SJSA1 (cell line): ENCODE data around the gene TMEM200B. TPM values are rescaled to one million over a fixed set of nuclear protein-coding genes. Genes with fewer than 3 reads are reported as not detected.
"Not testable (repeated sequence)": the region's sequence is repeated elsewhere in the genome, so short reads cannot be mapped to it uniquely, and the experiment has no call there.

ENCODE experiments used
- DNase-seq, 2 experiments: peaks; one replicate each; pipeline ENCODE4 v3.0.0-alpha.2; 2015 to 2020; ENCODE audit warnings: low spot score in 2 of 2, low read depth in 1 of 2
- H3K27ac ChIP-seq: fragments of 250-450 bp; sonication (Bioruptor Pico); 2 replicates; pipeline ENCODE4 v1.5.1; 2020; ENCODE audit warnings: mild to moderate bottlenecking, moderate library complexity
- H3K27me3 ChIP-seq: fragments of 250-450 bp; sonication (Bioruptor Pico); replicated peaks from 2 replicates; pipeline ENCODE4 v1.5.1; 2020; ENCODE audit warnings: mild to moderate bottlenecking, moderate library complexity
- H3K36me3 ChIP-seq: fragments of 250-450 bp; sonication (Bioruptor Pico); 2 replicates; pipeline ENCODE4 v1.5.1; 2020; ENCODE audit warnings: mild to moderate bottlenecking
- H3K4me1 ChIP-seq: fragments of 250-450 bp; sonication (Bioruptor Pico); replicated peaks from 2 replicates; pipeline ENCODE4 v1.6.1; 2021; ENCODE audit warnings: mild to moderate bottlenecking
- H3K4me3 ChIP-seq: fragments of 250-450 bp; sonication (Bioruptor Pico); 2 replicates; pipeline ENCODE4 v1.5.1; 2020; ENCODE audit warnings: mild to moderate bottlenecking
- H3K9me3 ChIP-seq: fragments of 250-450 bp; sonication (Bioruptor Pico); replicated peaks from 2 replicates; pipeline ENCODE4 v1.5.1; 2020; ENCODE audit warnings: mild to moderate bottlenecking
- total RNA-seq: library from RNA; depleted of rRNA; stranded (reverse); fragments of >200 nt; shearing (Covaris generic); gene quantifications from 2 replicates; pipeline ENCODE4 v1.2.3, GENCODE V29; 2014; rRNA removed

TMEM200B gene
- total RNA-seq, 1 experiment from 2014 or later = 0.39 TPM

DNA sequence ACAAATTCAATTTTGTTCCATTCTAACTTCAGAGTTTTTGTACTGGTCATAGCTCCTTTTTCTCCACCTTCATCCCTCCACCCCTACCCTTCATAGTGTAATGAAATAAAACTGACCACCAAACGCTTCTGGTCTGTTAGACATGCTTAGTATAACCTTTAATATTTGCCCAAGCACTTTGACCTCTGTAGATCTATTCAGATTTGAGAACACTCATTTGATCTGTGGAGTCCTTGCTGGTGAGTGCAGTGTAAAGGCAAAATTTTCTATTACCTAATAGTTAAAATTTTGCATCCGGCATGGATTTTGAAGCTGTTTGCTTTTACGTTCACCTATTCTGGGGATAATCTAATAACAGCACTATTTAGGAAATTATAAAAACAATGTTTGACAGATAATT, 41.2 kb downstream of the TMEM200B start:
- no peak overlapping the region for H3K4me3 ChIP-seq
- peaks cover 9% of the 10 kb centered on the region; the same call in 1 of the 2 replicates for H3K4me1 ChIP-seq
- H3K27ac ChIP-seq = no peak overlapping the region
- DNase-seq = no peak
- no peaks in the 10 kb centered on the region for H3K36me3 ChIP-seq
- H3K9me3 ChIP-seq = no peaks in the 10 kb centered on the region
- no peaks in the 10 kb centered on the region for H3K27me3 ChIP-seq

DNA sequence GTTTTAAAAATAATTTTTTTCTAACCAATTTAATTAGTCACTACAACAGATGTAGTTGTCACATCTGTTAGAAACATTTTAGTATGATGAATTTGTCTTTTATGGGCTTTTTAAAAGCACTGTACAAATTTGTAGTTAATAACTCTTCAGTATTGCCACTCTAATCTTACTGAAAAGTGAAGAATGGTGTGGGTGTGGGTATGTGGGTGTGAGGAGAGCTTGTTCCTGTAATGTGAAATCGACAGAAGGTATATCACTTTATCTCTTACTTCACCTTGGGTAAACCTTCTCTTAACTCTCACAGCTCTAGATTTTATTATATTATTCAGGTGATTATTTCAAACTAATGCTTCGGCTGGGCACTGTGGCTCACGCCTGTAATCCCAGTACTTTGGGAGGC, 42.5 kb downstream of the TMEM200B start:
- Histone ChIP-seq H3K4me3 (no peak overlapping the region), H3K4me1 (peaks cover 9% of the 10 kb centered on the region; the same call in 1 of the 2 replicates), H3K36me3 (no peaks in the 10 kb centered on the region), H3K9me3 (no peaks in the 10 kb centered on the region), H3K27ac (no peak overlapping the region), H3K27me3 (no peaks in the 10 kb centered on the region)
- no peak for DNase-seq

DNA sequence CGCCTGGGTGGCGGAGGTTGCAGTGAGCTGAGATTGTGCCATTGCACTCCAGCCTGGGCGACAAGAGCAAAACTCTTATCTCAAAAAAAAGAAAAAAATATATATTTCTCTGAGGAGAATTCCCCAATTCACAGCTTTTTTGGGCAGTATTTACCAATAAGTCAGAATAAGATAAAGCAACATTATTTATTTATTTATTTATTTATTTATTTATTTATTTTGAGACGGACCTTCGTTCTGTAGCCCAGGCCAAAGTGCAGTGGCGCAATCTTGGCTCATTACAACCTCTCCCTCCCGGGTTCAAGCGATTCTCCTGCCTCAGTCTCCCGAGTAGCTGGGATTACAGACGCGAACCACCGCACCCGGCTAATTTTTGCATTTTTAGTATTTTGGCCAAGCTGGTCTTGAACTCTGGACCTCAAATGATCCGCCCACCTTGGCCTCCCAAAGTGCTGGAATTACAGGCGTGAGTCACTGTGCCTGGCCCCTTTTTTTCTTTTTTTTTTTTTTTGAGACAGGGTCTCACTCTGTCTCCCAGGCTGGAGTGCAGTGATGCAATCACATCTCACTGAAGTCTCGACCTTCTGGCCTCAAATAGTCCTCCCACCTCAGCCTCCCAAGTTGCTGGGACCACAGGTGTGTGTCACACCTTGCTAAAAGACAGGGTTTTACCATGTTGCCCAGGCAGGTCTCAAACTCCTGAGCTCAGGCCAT, 43.6 kb downstream of the TMEM200B start:
- H3K27me3 ChIP-seq = not testable (repeated sequence)

DNA sequence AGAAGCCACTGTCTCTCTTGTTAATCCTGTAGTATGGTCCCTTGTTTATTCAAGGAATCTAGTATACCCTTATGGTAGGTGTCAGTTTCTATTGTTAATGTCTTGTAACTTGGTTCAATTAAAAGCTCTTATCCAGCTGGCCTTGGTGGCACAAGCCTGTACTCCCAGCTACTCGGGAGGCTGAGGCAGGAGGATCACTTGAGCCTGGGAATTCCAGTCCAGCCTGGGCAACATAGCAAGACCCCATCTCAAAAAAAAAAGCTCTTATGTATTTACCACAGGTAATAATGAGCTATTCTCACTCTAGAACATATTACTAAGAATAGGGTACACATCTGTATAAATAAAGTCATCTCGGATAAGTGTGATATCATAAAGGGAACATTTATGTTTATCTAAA, 46.5 kb downstream of the TMEM200B start:
- H3K36me3 ChIP-seq = no peaks in the 10 kb centered on the region

More for the DNA sequence above, 43.6 kb downstream of the TMEM200B start:
- not testable (repeated sequence) for H3K27ac ChIP-seq, H3K9me3 ChIP-seq, DNase-seq, H3K36me3 ChIP-seq, H3K4me1 ChIP-seq, H3K4me3 ChIP-seq

More for the DNA sequence above, 46.5 kb downstream of the TMEM200B start:
- Histone ChIP-seq H3K27ac (no peak overlapping the region), H3K9me3 (no peaks in the 10 kb centered on the region), H3K4me3 (no peak overlapping the region), H3K4me1 (no peaks in the 10 kb centered on the region), H3K27me3 (no peaks in the 10 kb centered on the region)
- no peak for DNase-seq

Other genes starting within 250 kb of the TMEM200B start
- 2.1 and 5.3 TPM in 2 replicates for gene EPB41, start 209.3 kb downstream of the TMEM200B start, total RNA-seq
- 81.5 and 143 TPM in 2 replicates for gene SRSF4, start 58.0 kb upstream of the TMEM200B start, total RNA-seq
- gene MECR, start 107.0 kb upstream of the TMEM200B start, total RNA-seq = 22.5 and 27.2 TPM in 2 replicates
- gene PTPRU, start 112.6 kb upstream of the TMEM200B start, total RNA-seq = 12.1 and 16.8 TPM in 2 replicates